ENCODE measurements around the gene ARHGAP28.

- TF ChIP-seq CTCF (IDR thresholded peaks at IDR 0.05; ENCODE audit: poor library complexity, severe bottlenecking) (no peak), RAD21 (conservative IDR thresholded peaks at IDR 0.05) (no peak), POLR2AphosphoS5 (IDR thresholded peaks at IDR 0.05) (no peak), EZH2 (IDR thresholded peaks at IDR 0.05; ENCODE audit: borderline replicate concordance, insufficient read depth, low read length, poor library complexity, severe bottlenecking) (no peak), EP300 (conservative IDR thresholded peaks at IDR 0.05; ENCODE audit: poor library complexity, severe bottlenecking) (no peak), SMC3 (conservative IDR thresholded peaks at IDR 0.05; ENCODE audit: poor library complexity) (no peak), REST (IDR thresholded peaks at IDR 0.05; ENCODE audit: borderline replicate concordance) (no peak)
Observed at GRCh38 chr18:6917072-6917471, 187.6 kb downstream of the ARHGAP28 start.

Data from neural cell (in vitro differentiated cells).